ENCODE data around the gene ZDHHC5. TPM values are rescaled to one million over a fixed set of nuclear protein-coding genes. Genes with fewer than 3 reads are reported as not detected.
A peak's percentile ranks its signal among the peaks of the same experiment; 100 is the strongest.

Gene ZDHHC5
- total RNA-seq, 1 experiment from 2014 or later, result 64.1 TPM

- Histone ChIP-seq H3K4me3 (replicated peaks in 1 of 2; ENCODE audit: low read depth in 1 of 2, low read length in 2 of 2) (no peak overlapping the region), H3K9ac (ENCODE audit: low read length) (no peak overlapping the region), H3K9me2 (ENCODE audit: insufficient read depth) (no peaks in the 10 kb centered on the region), H3K9me3 (ENCODE audit: control insufficient read depth in 1 of 2, insufficient read depth in 1 of 2, low read depth in 1 of 2, low read length in 2 of 2) (no peaks in the 10 kb centered on the region), H3K4me2 (ENCODE audit: low read length) (no peak overlapping the region), H4K20me1 (ENCODE audit: insufficient read depth) (no peaks in the 10 kb centered on the region), H2AFZ (ENCODE audit: low read depth, low read length, poor library complexity, severe bottlenecking) (no peak overlapping the region), H3K79me2 (ENCODE audit: insufficient read depth, low read length) (peaks cover 6% of the 10 kb centered on the region), H3K27me3 (ENCODE audit: insufficient read depth, low read length) (peaks cover 8% of the 10 kb centered on the region; the same call in 1 of the 2 replicates), H3K4me1 (ENCODE audit: control insufficient read depth in 1 of 2, insufficient read depth in 2 of 2, low read length in 2 of 2) (peaks cover 6 to 22% of the 10 kb centered on the region in 2 experiments; a peak in 3 of 4 replicates), H3K27ac (ENCODE audit: low read depth, low read length) (no peak overlapping the region), H3K36me3 (ENCODE audit: control insufficient read depth in 1 of 2, insufficient read depth in 2 of 2, low read length in 2 of 2) (no peaks in the 10 kb centered on the region)
- BruUV-seq (replicated peaks), result no TSS peak
- ChIA-PET POLR2A (interaction anchor here (0.7 to 1.5 kb wide), 4 partner anchors 50 to 298 kb away, joined by 3 to 6 read pairs (median 4); no protein-coding TSS in a partner anchor), CTCF (interaction anchor here (0.9 to 2.9 kb wide), 14 partner anchors 11 to 298 kb away, joined by 3 to 38 read pairs (median 8); partner anchors contain the start of genes CLP1 and UBE2L6), RAD21 (ENCODE audit: low non-redundant PET in 1 of 2, low total read pairs in 2 of 2, uncharacterized antibody in 2 of 2, unreplicated experiment in 2 of 2) (interaction anchor here (0.6 to 1.4 kb wide), 4 partner anchors 76 to 298 kb away, joined by 4 to 7 read pairs (median 4); partner anchors contain the start of gene UBE2L6 (in 1 of the 2))
- no peak for ATAC-seq
- TF ChIP-seq RAD21 (IDR thresholded peaks at IDR 0.05; ENCODE audit: low read depth) (no peak), ZNF274 (IDR thresholded peaks at IDR 0.05; ENCODE audit: low read depth, low read length) (no peak), POLR2AphosphoS5 (IDR thresholded peaks at IDR 0.05; ENCODE audit: low read depth, low read length) (no peak), SP1 (IDR thresholded peaks at IDR 0.05; ENCODE audit: low read depth) (no peak), CTCF (IDR thresholded peaks at IDR 0.05 in 2 of 3, conservative IDR thresholded peaks at IDR 0.05 in 1 of 3; ENCODE audit: borderline replicate concordance in 1 of 3, insufficient read depth in 1 of 3, low read depth in 2 of 3, low read length in 2 of 3) (peak in 2 of 3 experiments; percentile 11 to 26; a peak in 2 of 6 replicates), FOSL1 (IDR thresholded peaks at IDR 0.05; ENCODE audit: low read depth) (no peak), ELF1 (IDR thresholded peaks at IDR 0.05; ENCODE audit: borderline replicate concordance, low read depth) (no peak), REST (IDR thresholded peaks at IDR 0.05; ENCODE audit: low read depth) (no peak), SIN3A (IDR thresholded peaks at IDR 0.05; ENCODE audit: low read depth) (no peak), MAX (IDR thresholded peaks at IDR 0.05) (0 out of 2 replicates have a peak, but pooled peaks have one; percentile 27)
- no peak for DNase-seq (ENCODE audit: low read depth, low spot score)
- intact Hi-C loops (cut with micrococcal nuclease), result loop anchor here (1.0 to 10.0 kb wide), 3 partner anchors 113 to 799 kb away; no protein-coding TSS in a partner anchor
Measured at GRCh38 chr11:57643802-57644201, 24.1 kb upstream of the ZDHHC5 start.

All from HCT116 (cell line).